AG09309 (cell line): ENCODE measurements around the gene FBXO28.

Experiments
- DNase-seq: peaks from one replicate; pipeline ENCODE4 v3.0.0-alpha.2; 2010; ENCODE audit warnings: low read depth
- H3K4me3 ChIP-seq: 2 replicates; pipeline ENCODE4 v1.5.1; 2011; ENCODE audit warnings: mild to moderate bottlenecking, low read depth, low read length, moderate library complexity; ENCODE audit not compliant: control insufficient read depth
- CTCF ChIP-seq: IDR thresholded peaks from 2 replicates; pipeline ENCODE4 v1.5.1; 2011; ENCODE audit warnings: mild to moderate bottlenecking, low read depth, low read length, inconsistent platforms; ENCODE audit not compliant: insufficient read depth, control insufficient read depth; ENCODE audit errors: missing control alignments

FBXO28 gene

GRCh38 chr1:224169718-224170270 is 55.9 kb downstream of the FBXO28 start:
- no peak for TF ChIP-seq CTCF
- no peak overlapping the region for H3K4me3 ChIP-seq
- DNase-seq, result no peak

GRCh38 chr1:224170343-224170742 is 56.4 kb downstream of the FBXO28 start:
- TF ChIP-seq CTCF, result no peak
- H3K4me3 ChIP-seq, result no peak overlapping the region
- no peak for DNase-seq

- DNase-seq, result no peak
- no peak overlapping the region for H3K4me3 ChIP-seq
- TF ChIP-seq CTCF, result peak; percentile 45
Measured at GRCh38 chr1:224170748-224171478, 57.0 kb downstream of the FBXO28 start.

- H3K4me3 ChIP-seq, result no peak overlapping the region
- no peak for TF ChIP-seq CTCF
- DNase-seq, result no peak
Measured at GRCh38 chr1:224172229-224172628, 58.3 kb downstream of the FBXO28 start.

- no peak overlapping the region for H3K4me3 ChIP-seq
- TF ChIP-seq CTCF, result no peak
- no peak for DNase-seq
Measured at GRCh38 chr1:224173523-224173922, 59.6 kb downstream of the FBXO28 start.

GRCh38 chr1:224175617-224176016 is 61.7 kb downstream of the FBXO28 start:
- no peak for TF ChIP-seq CTCF
- DNase-seq, result no peak
- no peak overlapping the region; the same call in 1 of the 2 replicates for H3K4me3 ChIP-seq
